ENCODE data around the gene CLDN22. TPM values are rescaled to one million over a fixed set of nuclear protein-coding genes. Genes with fewer than 3 reads are reported as not detected.

Gene CLDN22
- total and polyA plus RNA-seq, 10 of the 15 experiments (the other 5 are each of a cell fraction or from before 2014, with no cell fraction given), result not detected

GRCh38 chr4:183303301-183303700 lies 16.8 kb downstream of the CLDN22 start:
- 39% methylated on average over 4 of the region's 4 CpGs for WGBS (ENCODE audit: insufficient coverage, insufficient replicate concordance, low lambda C conversion rate, missing lambda C conversion rate)
- ChIA-PET POLR2A (interaction anchor here (1.5 kb wide), 1 partner anchor 17 kb away, joined by 3 read pairs; no protein-coding TSS in a partner anchor), RAD21 (ENCODE audit: unreplicated experiment) (no interaction called here), SMC1A (ENCODE audit: uncharacterized antibody, unreplicated experiment) (no interaction called here), CTCF (interaction anchor here (0.7 to 2.1 kb wide), 2 partner anchors 41 to 496 kb away, joined by 3 to 6 read pairs; no protein-coding TSS in a partner anchor)
- no peaks in the 10 kb centered on the region for H4K20me1 ChIP-seq (ENCODE audit: control insufficient read depth, insufficient read depth)
- BruUV-seq (replicated peaks), result no TSS peak
- no peak overlapping the region for H3K27ac ChIP-seq (ENCODE audit: control insufficient read depth, insufficient read depth)
- H3K79me2 ChIP-seq (ENCODE audit: control insufficient read depth, insufficient read depth, low read length), result no peaks in the 10 kb centered on the region
- DNase-seq (ENCODE audit: low read depth, low spot score) (no peak), ATAC-seq (no peak), FAIRE-seq (no peak)
- no peak overlapping the region for H2AFZ ChIP-seq (ENCODE audit: control insufficient read depth, low read depth, low read length)
- H3K9ac ChIP-seq (ENCODE audit: control insufficient read depth, insufficient read depth, low read length), result no peak overlapping the region
- in situ Hi-C loops (cut with MboI), result no loop called here
- H3K9me3 ChIP-seq (replicated peaks; ENCODE audit: control insufficient read depth, insufficient read depth, low read length), result no peaks in the 10 kb centered on the region
- intact Hi-C loops (cut with micrococcal nuclease; ENCODE audit: unreplicated experiment), result no loop called here
- no peaks in the 10 kb centered on the region for H3K27me3 ChIP-seq (replicated peaks in 1 of 2; ENCODE audit: control insufficient read depth in 2 of 2, insufficient read depth in 2 of 2, low read length in 1 of 2)
- H3K4me2 ChIP-seq (ENCODE audit: control insufficient read depth, insufficient read depth), result no peak overlapping the region
- no peak overlapping the region for H3K4me3 ChIP-seq
- no peaks in the 10 kb centered on the region for H3K4me1 ChIP-seq (ENCODE audit: control insufficient read depth, insufficient read depth, low read length)
- no peaks in the 10 kb centered on the region for H3K36me3 ChIP-seq (ENCODE audit: control insufficient read depth in 2 of 2, insufficient read depth in 2 of 2, low read length in 1 of 2)
- TF ChIP-seq CTCF (IDR thresholded peaks at IDR 0.05 in 2 of 3, conservative IDR thresholded peaks at IDR 0.05 in 1 of 3; ENCODE audit: control insufficient read depth in 2 of 3, extremely low read depth in 1 of 3, insufficient read depth in 1 of 3, low read depth in 3 of 3, low read length in 3 of 3), result no peak
- no peak for TF ChIP-seq HDAC6 (IDR thresholded peaks at IDR 0.05; ENCODE audit: unreplicated experiment)
- TF ChIP-seq ZNF217 (IDR thresholded peaks at IDR 0.05), result no peak
- TF ChIP-seq, protein P1, sequence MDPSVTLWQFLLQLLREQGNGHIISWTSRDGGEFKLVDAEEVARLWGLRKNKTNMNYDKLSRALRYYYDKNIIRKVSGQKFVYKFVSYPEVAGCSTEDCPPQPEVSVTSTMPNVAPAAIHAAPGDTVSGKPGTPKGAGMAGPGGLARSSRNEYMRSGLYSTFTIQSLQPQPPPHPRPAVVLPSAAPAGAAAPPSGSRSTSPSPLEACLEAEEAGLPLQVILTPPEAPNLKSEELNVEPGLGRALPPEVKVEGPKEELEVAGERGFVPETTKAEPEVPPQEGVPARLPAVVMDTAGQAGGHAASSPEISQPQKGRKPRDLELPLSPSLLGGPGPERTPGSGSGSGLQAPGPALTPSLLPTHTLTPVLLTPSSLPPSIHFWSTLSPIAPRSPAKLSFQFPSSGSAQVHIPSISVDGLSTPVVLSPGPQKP (IDR thresholded peaks at IDR 0.05; ENCODE audit: low read depth, low read length), result no peak
- no peak for TF ChIP-seq SMC3 (IDR thresholded peaks at IDR 0.05; ENCODE audit: borderline replicate concordance, low read length)
- TF ChIP-seq, protein P2, sequence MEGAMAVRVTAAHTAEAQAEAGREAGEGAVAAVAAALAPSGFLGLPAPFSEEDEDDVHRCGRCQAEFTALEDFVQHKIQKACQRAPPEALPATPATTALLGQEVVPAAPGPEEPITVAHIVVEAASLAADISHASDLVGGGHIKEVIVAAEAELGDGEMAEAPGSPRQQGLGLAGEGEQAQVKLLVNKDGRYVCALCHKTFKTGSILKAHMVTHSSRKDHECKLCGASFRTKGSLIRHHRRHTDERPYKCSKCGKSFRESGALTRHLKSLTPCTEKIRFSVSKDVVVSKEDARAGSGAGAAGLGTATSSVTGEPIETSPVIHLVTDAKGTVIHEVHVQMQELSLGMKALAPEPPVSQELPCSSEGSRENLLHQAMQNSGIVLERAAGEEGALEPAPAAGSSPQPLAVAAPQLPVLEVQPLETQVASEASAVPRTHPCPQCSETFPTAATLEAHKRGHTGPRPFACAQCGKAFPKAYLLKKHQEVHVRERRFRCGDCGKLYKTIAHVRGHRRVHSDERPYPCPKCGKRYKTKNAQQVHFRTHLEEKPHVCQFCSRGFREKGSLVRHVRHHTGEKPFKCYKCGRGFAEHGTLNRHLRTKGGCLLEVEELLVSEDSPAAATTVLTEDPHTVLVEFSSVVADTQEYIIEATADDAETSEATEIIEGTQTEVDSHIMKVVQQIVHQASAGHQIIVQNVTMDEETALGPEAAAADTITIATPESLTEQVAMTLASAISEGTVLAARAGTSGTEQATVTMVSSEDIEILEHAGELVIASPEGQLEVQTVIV (IDR thresholded peaks at IDR 0.05; ENCODE audit: borderline replicate concordance, partially characterized antibody), result no peak
- TF ChIP-seq EGR1 (IDR thresholded peaks at IDR 0.05; ENCODE audit: borderline replicate concordance in 1 of 2, low read depth in 2 of 2, low read length in 2 of 2), result no peak
- TF ChIP-seq GATAD2B (conservative IDR thresholded peaks at IDR 0.05; ENCODE audit: low read depth), result no peak
- TF ChIP-seq, protein P3, sequence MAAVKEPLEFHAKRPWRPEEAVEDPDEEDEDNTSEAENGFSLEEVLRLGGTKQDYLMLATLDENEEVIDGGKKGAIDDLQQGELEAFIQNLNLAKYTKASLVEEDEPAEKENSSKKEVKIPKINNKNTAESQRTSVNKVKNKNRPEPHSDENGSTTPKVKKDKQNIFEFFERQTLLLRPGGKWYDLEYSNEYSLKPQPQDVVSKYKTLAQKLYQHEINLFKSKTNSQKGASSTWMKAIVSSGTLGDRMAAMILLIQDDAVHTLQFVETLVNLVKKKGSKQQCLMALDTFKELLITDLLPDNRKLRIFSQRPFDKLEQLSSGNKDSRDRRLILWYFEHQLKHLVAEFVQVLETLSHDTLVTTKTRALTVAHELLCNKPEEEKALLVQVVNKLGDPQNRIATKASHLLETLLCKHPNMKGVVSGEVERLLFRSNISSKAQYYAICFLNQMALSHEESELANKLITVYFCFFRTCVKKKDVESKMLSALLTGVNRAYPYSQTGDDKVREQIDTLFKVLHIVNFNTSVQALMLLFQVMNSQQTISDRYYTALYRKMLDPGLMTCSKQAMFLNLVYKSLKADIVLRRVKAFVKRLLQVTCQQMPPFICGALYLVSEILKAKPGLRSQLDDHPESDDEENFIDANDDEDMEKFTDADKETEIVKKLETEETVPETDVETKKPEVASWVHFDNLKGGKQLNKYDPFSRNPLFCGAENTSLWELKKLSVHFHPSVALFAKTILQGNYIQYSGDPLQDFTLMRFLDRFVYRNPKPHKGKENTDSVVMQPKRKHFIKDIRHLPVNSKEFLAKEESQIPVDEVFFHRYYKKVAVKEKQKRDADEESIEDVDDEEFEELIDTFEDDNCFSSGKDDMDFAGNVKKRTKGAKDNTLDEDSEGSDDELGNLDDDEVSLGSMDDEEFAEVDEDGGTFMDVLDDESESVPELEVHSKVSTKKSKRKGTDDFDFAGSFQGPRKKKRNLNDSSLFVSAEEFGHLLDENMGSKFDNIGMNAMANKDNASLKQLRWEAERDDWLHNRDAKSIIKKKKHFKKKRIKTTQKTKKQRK (IDR thresholded peaks at IDR 0.05; ENCODE audit: low read depth, low read length), result no peak
- TF ChIP-seq, protein P4, sequence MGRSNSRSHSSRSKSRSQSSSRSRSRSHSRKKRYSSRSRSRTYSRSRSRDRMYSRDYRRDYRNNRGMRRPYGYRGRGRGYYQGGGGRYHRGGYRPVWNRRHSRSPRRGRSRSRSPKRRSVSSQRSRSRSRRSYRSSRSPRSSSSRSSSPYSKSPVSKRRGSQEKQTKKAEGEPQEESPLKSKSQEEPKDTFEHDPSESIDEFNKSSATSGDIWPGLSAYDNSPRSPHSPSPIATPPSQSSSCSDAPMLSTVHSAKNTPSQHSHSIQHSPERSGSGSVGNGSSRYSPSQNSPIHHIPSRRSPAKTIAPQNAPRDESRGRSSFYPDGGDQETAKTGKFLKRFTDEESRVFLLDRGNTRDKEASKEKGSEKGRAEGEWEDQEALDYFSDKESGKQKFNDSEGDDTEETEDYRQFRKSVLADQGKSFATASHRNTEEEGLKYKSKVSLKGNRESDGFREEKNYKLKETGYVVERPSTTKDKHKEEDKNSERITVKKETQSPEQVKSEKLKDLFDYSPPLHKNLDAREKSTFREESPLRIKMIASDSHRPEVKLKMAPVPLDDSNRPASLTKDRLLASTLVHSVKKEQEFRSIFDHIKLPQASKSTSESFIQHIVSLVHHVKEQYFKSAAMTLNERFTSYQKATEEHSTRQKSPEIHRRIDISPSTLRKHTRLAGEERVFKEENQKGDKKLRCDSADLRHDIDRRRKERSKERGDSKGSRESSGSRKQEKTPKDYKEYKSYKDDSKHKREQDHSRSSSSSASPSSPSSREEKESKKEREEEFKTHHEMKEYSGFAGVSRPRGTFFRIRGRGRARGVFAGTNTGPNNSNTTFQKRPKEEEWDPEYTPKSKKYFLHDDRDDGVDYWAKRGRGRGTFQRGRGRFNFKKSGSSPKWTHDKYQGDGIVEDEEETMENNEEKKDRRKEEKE (IDR thresholded peaks at IDR 0.05), result no peak

All from GM12878 (cell line).